ENCODE data around the gene NEBL. TPM values are rescaled to one million over a fixed set of nuclear protein-coding genes. Genes with fewer than 3 reads are reported as not detected.

NEBL gene
- total RNA-seq, 1 experiment from 2014 or later: 11.5 TPM

DNA sequence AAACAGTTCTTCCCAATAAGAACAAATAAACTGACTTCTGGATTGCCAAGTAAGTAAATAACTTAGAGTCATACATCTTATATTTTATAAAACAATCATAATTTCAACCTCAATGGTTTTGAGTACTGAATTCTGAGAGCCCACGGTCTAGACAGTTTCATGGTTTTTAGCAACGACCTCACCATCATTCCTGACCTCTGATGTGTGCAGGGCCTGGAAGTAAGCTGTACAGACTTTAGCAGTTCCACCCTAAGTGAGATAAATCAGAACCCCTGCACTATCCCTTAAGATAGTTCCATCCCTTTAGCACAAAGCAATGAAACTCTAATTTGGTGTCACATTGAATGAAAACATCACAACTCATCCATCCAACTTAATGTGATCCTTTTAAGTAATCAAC, 86.0 kb downstream of the NEBL start:
- ChIA-PET POLR2A (ENCODE audit: low non-redundant PET) (no interaction called here), CTCF (no interaction called here)
- Histone ChIP-seq H3K9me3 (ENCODE audit: low read depth, low read length, poor library complexity, severe bottlenecking) (no peaks in the 10 kb centered on the region), H3K36me3 (ENCODE audit: insufficient read depth, low read length, poor library complexity, severe bottlenecking) (no peaks in the 10 kb centered on the region), H3K27me3 (replicated peaks; ENCODE audit: insufficient read depth, low read depth, low read length, poor library complexity) (no peaks in the 10 kb centered on the region), H3K4me1 (ENCODE audit: insufficient read depth, low read length, poor library complexity, severe bottlenecking) (no peaks in the 10 kb centered on the region), H3K4me3 (ENCODE audit: low read depth, low read length, poor library complexity, severe bottlenecking) (no peak overlapping the region), H3K27ac (ENCODE audit: low read depth, low read length, poor library complexity, severe bottlenecking) (no peak overlapping the region)
- no peak for DNase-seq (ENCODE audit: low spot score)
- intact Hi-C loops (cut with micrococcal nuclease; ENCODE audit: unreplicated experiment): no loop called here
- TF ChIP-seq EZH2 (IDR thresholded peaks at IDR 0.05; ENCODE audit: borderline replicate concordance, low read depth, low read length, poor library complexity, severe bottlenecking): no peak
- TF ChIP-seq, protein P1, sequence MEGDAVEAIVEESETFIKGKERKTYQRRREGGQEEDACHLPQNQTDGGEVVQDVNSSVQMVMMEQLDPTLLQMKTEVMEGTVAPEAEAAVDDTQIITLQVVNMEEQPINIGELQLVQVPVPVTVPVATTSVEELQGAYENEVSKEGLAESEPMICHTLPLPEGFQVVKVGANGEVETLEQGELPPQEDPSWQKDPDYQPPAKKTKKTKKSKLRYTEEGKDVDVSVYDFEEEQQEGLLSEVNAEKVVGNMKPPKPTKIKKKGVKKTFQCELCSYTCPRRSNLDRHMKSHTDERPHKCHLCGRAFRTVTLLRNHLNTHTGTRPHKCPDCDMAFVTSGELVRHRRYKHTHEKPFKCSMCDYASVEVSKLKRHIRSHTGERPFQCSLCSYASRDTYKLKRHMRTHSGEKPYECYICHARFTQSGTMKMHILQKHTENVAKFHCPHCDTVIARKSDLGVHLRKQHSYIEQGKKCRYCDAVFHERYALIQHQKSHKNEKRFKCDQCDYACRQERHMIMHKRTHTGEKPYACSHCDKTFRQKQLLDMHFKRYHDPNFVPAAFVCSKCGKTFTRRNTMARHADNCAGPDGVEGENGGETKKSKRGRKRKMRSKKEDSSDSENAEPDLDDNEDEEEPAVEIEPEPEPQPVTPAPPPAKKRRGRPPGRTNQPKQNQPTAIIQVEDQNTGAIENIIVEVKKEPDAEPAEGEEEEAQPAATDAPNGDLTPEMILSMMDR (conservative IDR thresholded peaks at IDR 0.05; ENCODE audit: low read depth, low read length): no peak
- no TSS peak for BruUV-seq (replicated peaks)

DNA sequence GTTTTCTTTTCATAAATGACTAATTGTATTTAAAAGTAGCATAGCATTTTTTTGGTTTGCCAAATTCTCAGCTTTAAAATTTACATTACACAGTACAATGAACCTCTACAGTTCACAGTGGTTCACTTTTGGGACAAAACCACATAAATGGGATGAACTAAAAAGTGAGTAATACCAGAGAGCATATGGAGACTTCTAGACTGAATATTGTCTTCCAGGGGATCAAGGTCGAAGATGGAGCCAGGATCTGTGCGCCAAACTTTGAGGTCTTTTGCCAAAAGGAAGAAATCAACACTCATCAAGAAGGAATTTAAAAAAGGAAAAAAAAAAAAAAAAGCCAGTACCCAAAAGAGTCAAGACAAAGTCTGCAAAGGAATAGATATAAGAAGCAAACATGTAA, 87.5 kb downstream of the NEBL start:
- Histone ChIP-seq H3K4me1 (ENCODE audit: insufficient read depth, low read length, poor library complexity, severe bottlenecking) (no peaks in the 10 kb centered on the region), H3K27me3 (replicated peaks; ENCODE audit: insufficient read depth, low read depth, low read length, poor library complexity) (no peaks in the 10 kb centered on the region), H3K9me3 (ENCODE audit: low read depth, low read length, poor library complexity, severe bottlenecking) (no peaks in the 10 kb centered on the region), H3K36me3 (ENCODE audit: insufficient read depth, low read length, poor library complexity, severe bottlenecking) (no peaks in the 10 kb centered on the region), H3K4me3 (ENCODE audit: low read depth, low read length, poor library complexity, severe bottlenecking) (no peak overlapping the region), H3K27ac (ENCODE audit: low read depth, low read length, poor library complexity, severe bottlenecking) (no peak overlapping the region)
- no peak for DNase-seq (ENCODE audit: low spot score)
- POLR2A ChIA-PET (ENCODE audit: low non-redundant PET): no interaction called here
- intact Hi-C loops (cut with micrococcal nuclease; ENCODE audit: unreplicated experiment): no loop called here
- no TSS peak for BruUV-seq (replicated peaks)
- CTCF ChIA-PET: no interaction called here
- TF ChIP-seq, protein P1 (conservative IDR thresholded peaks at IDR 0.05; ENCODE audit: low read depth, low read length): no peak
- TF ChIP-seq EZH2 (IDR thresholded peaks at IDR 0.05; ENCODE audit: borderline replicate concordance, low read depth, low read length, poor library complexity, severe bottlenecking): no peak

DNA sequence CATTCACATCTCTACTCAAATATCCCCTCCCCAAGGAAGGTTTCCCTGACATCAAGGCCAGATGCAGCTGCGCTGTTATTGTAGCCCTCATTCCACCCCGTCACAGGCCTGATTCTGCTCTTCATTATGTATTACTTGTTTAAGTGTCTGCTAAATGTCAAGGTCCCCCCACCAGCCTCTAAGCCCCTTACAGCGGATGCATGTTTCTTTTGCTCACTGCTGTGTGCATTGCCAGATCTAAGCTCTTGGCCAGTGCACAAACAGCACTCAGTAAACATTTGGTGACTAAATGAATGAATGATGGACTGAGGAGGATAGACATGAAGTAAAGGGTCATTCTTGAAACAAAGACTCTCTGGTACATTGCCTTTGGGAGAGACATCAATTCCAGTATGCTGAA, 90.6 kb downstream of the NEBL start:
- Histone ChIP-seq H3K4me3 (ENCODE audit: low read depth, low read length, poor library complexity, severe bottlenecking) (no peak overlapping the region), H3K36me3 (ENCODE audit: insufficient read depth, low read length, poor library complexity, severe bottlenecking) (no peaks in the 10 kb centered on the region), H3K27ac (ENCODE audit: low read depth, low read length, poor library complexity, severe bottlenecking) (no peak overlapping the region), H3K4me1 (ENCODE audit: insufficient read depth, low read length, poor library complexity, severe bottlenecking) (no peaks in the 10 kb centered on the region), H3K9me3 (ENCODE audit: low read depth, low read length, poor library complexity, severe bottlenecking) (no peaks in the 10 kb centered on the region), H3K27me3 (replicated peaks; ENCODE audit: insufficient read depth, low read depth, low read length, poor library complexity) (no peaks in the 10 kb centered on the region)
- intact Hi-C loops (cut with micrococcal nuclease; ENCODE audit: unreplicated experiment): no loop called here
- ChIA-PET POLR2A (ENCODE audit: low non-redundant PET) (no interaction called here), CTCF (no interaction called here)
- BruUV-seq (replicated peaks): no TSS peak
- DNase-seq (ENCODE audit: low spot score): no peak
- no peak for TF ChIP-seq EZH2 (IDR thresholded peaks at IDR 0.05; ENCODE audit: borderline replicate concordance, low read depth, low read length, poor library complexity, severe bottlenecking)
- TF ChIP-seq, protein P1 (conservative IDR thresholded peaks at IDR 0.05; ENCODE audit: low read depth, low read length): no peak

All from A673 (cell line).